CD4-positive, alpha-beta memory T cell (primary cell): ENCODE measurements around the gene CLMN. TPM values are rescaled to one million over a fixed set of nuclear protein-coding genes. Genes with fewer than 3 reads are reported as not detected.

ENCODE experiments used
- CTCF ChIA-PET: fragments of 350-600 bp; sonication (Branson Sonifier 250); formaldehyde crosslinking; loops from one replicate; lab custom pipeline; 2021; ENCODE audit warnings: inconsistent platforms; ENCODE audit not compliant: partially characterized antibody; lab: Charles Lee
- POLR2A ChIA-PET: fragments of 350-600 bp; sonication (Branson Sonifier 250); formaldehyde crosslinking; loops from one replicate; lab custom pipeline; 2021; ENCODE audit not compliant: partially characterized antibody; lab: Charles Lee
- DNase-seq, 5 donors: peaks; one replicate each; pipeline versions ENCODE4 v3.0.0 to v3.0.0-alpha.2; 2020 to 2022; ENCODE audit warnings: mixed read lengths in 1 of 5
- H3K27ac ChIP-seq: one replicate; pipeline ENCODE4 v1.7.0; 2013; ENCODE audit warnings: low read depth, low read length
- H3K27me3 ChIP-seq: 2 replicates; pipeline ENCODE4 v1.7.0; 2013; ENCODE audit warnings: mild to moderate bottlenecking, low read length, moderate library complexity; ENCODE audit not compliant: insufficient read depth
- H3K36me3 ChIP-seq: 2 replicates; pipeline ENCODE4 v1.7.0; 2013; ENCODE audit warnings: mild to moderate bottlenecking, low read length, moderate library complexity; ENCODE audit not compliant: insufficient read depth
- H3K4me1 ChIP-seq: 2 replicates; pipeline ENCODE4 v1.7.0; 2013; ENCODE audit warnings: mild to moderate bottlenecking, low read length, moderate library complexity; ENCODE audit not compliant: insufficient read depth
- H3K4me3 ChIP-seq, 2 donors: one replicate each; pipeline ENCODE4 v1.7.0; 2013; ENCODE audit warnings: low read length in 2 of 2, mild to moderate bottlenecking in 1 of 2
- H3K9me3 ChIP-seq, 2 donors: one replicate each; pipeline ENCODE4 v1.7.0; 2013; ENCODE audit warnings: low read length in 2 of 2, control low read depth in 1 of 2; ENCODE audit not compliant: control insufficient read depth in 1 of 2
- H3K27ac Mint-ChIP-seq, 7 donors: one replicate each; pipeline ENCODE4 v1.8.0; 2020 to 2021; ENCODE audit warnings: mixed read lengths in 7 of 7, mild to moderate bottlenecking in 6 of 7, inconsistent platforms in 3 of 7, moderate library complexity in 3 of 7
- H3K27me3 Mint-ChIP-seq, 2 donors: one replicate each; pipeline ENCODE4 v1.8.0; 2020 to 2021; ENCODE audit warnings: mixed read lengths in 2 of 2
- H3K36me3 Mint-ChIP-seq, 2 donors: one replicate each; pipeline ENCODE4 v1.8.0; 2020 to 2021; ENCODE audit warnings: mixed read lengths in 2 of 2, inconsistent platforms in 1 of 2, mild to moderate bottlenecking in 1 of 2
- H3K4me1 Mint-ChIP-seq, 4 donors: one replicate each; pipeline ENCODE4 v1.8.0; 2020 to 2021; ENCODE audit warnings: mixed read lengths in 4 of 4, mild to moderate bottlenecking in 1 of 4
- H3K4me3 Mint-ChIP-seq, 8 donors: one replicate each; pipeline ENCODE4 v1.8.0; 2020 to 2021; ENCODE audit warnings: mixed read lengths in 8 of 8, mild to moderate bottlenecking in 7 of 8, moderate library complexity in 6 of 8, inconsistent platforms in 3 of 8
- H3K9me3 Mint-ChIP-seq, 8 donors: one replicate each; pipeline ENCODE4 v1.8.0; 2020 to 2021; ENCODE audit warnings: mixed read lengths in 8 of 8, mild to moderate bottlenecking in 5 of 8, inconsistent platforms in 3 of 8, moderate library complexity in 1 of 8
- intact Hi-C: fragments of 100-400 bp; cut with micrococcal nuclease; formaldehyde crosslinking; loops from one replicate; pipeline ENCODE4 v1.15.1; 2023
- polyA plus RNA-seq, 2 donors: library from polyadenylated mRNA; unstranded; fragments of 300-500 nt; fragmentation: Illumina TruSeq; gene quantifications; one replicate each; pipeline ENCODE4 v1.2.3, GENCODE V29; 2021
- total RNA-seq, 2 experiments: library from RNA; stranded (reverse); gene quantifications; one replicate each; pipeline ENCODE4 v1.2.3, GENCODE V29; 2021

The CLMN gene
- total and polyA plus RNA-seq, 4 experiments from 2014 or later, result 0.22 to 0.70 (median 0.65) TPM; not detected in 1

GRCh38 chr14:95231966-95232633 lies 87.6 kb downstream of the CLMN start:
- CTCF ChIA-PET, result no interaction called here
- no peaks in the 10 kb centered on the region for H3K9me3 ChIP-seq
- no peak overlapping the region for H3K4me3 ChIP-seq
- H3K9me3 Mint-ChIP-seq, result peaks cover 0 to 3% (median 0%) of the 10 kb centered on the region in 8 donors
- no peaks in the 10 kb centered on the region for H3K36me3 Mint-ChIP-seq
- no peak for DNase-seq
- no peak overlapping the region for H3K27ac ChIP-seq
- POLR2A ChIA-PET, result no interaction called here
- H3K4me1 Mint-ChIP-seq, result no peaks in the 10 kb centered on the region
- H3K27me3 ChIP-seq, result no peaks in the 10 kb centered on the region
- H3K27me3 Mint-ChIP-seq, result peaks cover 6 to 9% of the 10 kb centered on the region in 2 donors
- H3K4me3 Mint-ChIP-seq, result no peak overlapping the region
- H3K36me3 ChIP-seq, result no peaks in the 10 kb centered on the region
- no peak overlapping the region for H3K27ac Mint-ChIP-seq
- no peaks in the 10 kb centered on the region for H3K4me1 ChIP-seq
- intact Hi-C loops, result no loop called here

- intact Hi-C loops, result no loop called here
- POLR2A ChIA-PET, result no interaction called here
- Histone ChIP-seq H3K36me3 (no peaks in the 10 kb centered on the region), H3K4me3 (no peak overlapping the region), H3K9me3 (no peaks in the 10 kb centered on the region), H3K27ac (no peak overlapping the region), H3K4me1 (no peaks in the 10 kb centered on the region), H3K27me3 (no peaks in the 10 kb centered on the region)
- no peaks in the 10 kb centered on the region for H3K4me1 Mint-ChIP-seq
- no peaks in the 10 kb centered on the region for H3K36me3 Mint-ChIP-seq
- DNase-seq, result no peak
- H3K9me3 Mint-ChIP-seq, result peaks cover 0 to 3% (median 0%) of the 10 kb centered on the region in 8 donors
- H3K4me3 Mint-ChIP-seq, result no peak overlapping the region
- H3K27me3 Mint-ChIP-seq, result peaks cover 6 to 11% of the 10 kb centered on the region in 2 donors
- H3K27ac Mint-ChIP-seq, result no peak overlapping the region
- CTCF ChIA-PET, result no interaction called here
Observed at GRCh38 chr14:95229749-95230148, 90.0 kb downstream of the CLMN start.

GRCh38 chr14:95228240-95228639 lies 91.5 kb downstream of the CLMN start:
- CTCF ChIA-PET, result no interaction called here
- no peak for DNase-seq
- no peaks in the 10 kb centered on the region for H3K4me1 Mint-ChIP-seq
- H3K4me1 ChIP-seq, result no peaks in the 10 kb centered on the region
- H3K4me3 Mint-ChIP-seq, result no peak overlapping the region
- no peaks in the 10 kb centered on the region for H3K27me3 ChIP-seq
- H3K36me3 Mint-ChIP-seq, result no peaks in the 10 kb centered on the region
- intact Hi-C loops, result no loop called here
- no peak overlapping the region for H3K27ac Mint-ChIP-seq
- POLR2A ChIA-PET, result no interaction called here
- H3K9me3 ChIP-seq, result no peaks in the 10 kb centered on the region
- H3K36me3 ChIP-seq, result no peaks in the 10 kb centered on the region
- peaks cover 0 to 1% (median 0%) of the 10 kb centered on the region in 8 donors for H3K9me3 Mint-ChIP-seq
- H3K27me3 Mint-ChIP-seq, result peaks cover 5 to 9% of the 10 kb centered on the region in 2 donors
- H3K27ac ChIP-seq, result no peak overlapping the region
- no peak overlapping the region for H3K4me3 ChIP-seq

GRCh38 chr14:95227279-95227860 lies 92.3 kb downstream of the CLMN start:
- intact Hi-C loops, result no loop called here
- ChIA-PET CTCF (no interaction called here), POLR2A (no interaction called here)
- H3K4me1 ChIP-seq, result no peaks in the 10 kb centered on the region
- no peak overlapping the region for H3K27ac ChIP-seq
- H3K27ac Mint-ChIP-seq, result no peak overlapping the region
- no peaks in the 10 kb centered on the region for H3K9me3 Mint-ChIP-seq
- no peaks in the 10 kb centered on the region for H3K4me1 Mint-ChIP-seq
- no peaks in the 10 kb centered on the region for H3K27me3 ChIP-seq
- no peaks in the 10 kb centered on the region for H3K36me3 ChIP-seq
- peaks cover 4 to 9% of the 10 kb centered on the region in 2 donors for H3K27me3 Mint-ChIP-seq
- DNase-seq, result no peak
- H3K36me3 Mint-ChIP-seq, result no peaks in the 10 kb centered on the region
- H3K9me3 ChIP-seq, result no peaks in the 10 kb centered on the region
- no peak overlapping the region for H3K4me3 ChIP-seq
- no peak overlapping the region for H3K4me3 Mint-ChIP-seq

- no peaks in the 10 kb centered on the region for H3K4me1 Mint-ChIP-seq
- Histone ChIP-seq H3K27me3 (no peaks in the 10 kb centered on the region), H3K4me1 (no peaks in the 10 kb centered on the region), H3K4me3 (no peak overlapping the region), H3K36me3 (no peaks in the 10 kb centered on the region), H3K9me3 (no peaks in the 10 kb centered on the region), H3K27ac (no peak overlapping the region)
- ChIA-PET CTCF (no interaction called here), POLR2A (no interaction called here)
- intact Hi-C loops, result no loop called here
- H3K36me3 Mint-ChIP-seq, result no peaks in the 10 kb centered on the region
- H3K27ac Mint-ChIP-seq, result no peak overlapping the region
- no peaks in the 10 kb centered on the region for H3K9me3 Mint-ChIP-seq
- peaks cover 4 to 9% of the 10 kb centered on the region in 2 donors for H3K27me3 Mint-ChIP-seq
- no peak for DNase-seq
- no peak overlapping the region for H3K4me3 Mint-ChIP-seq
Observed at GRCh38 chr14:95226801-95227200, 92.9 kb downstream of the CLMN start.

- no peak overlapping the region for H3K27ac Mint-ChIP-seq
- ChIA-PET POLR2A (no interaction called here), CTCF (no interaction called here)
- Histone ChIP-seq H3K27me3 (no peaks in the 10 kb centered on the region), H3K9me3 (no peaks in the 10 kb centered on the region), H3K4me3 (no peak overlapping the region), H3K27ac (no peak overlapping the region), H3K4me1 (no peaks in the 10 kb centered on the region), H3K36me3 (no peaks in the 10 kb centered on the region)
- no peak for DNase-seq
- intact Hi-C loops, result no loop called here
- no peaks in the 10 kb centered on the region for H3K4me1 Mint-ChIP-seq
- no peak overlapping the region for H3K4me3 Mint-ChIP-seq
- H3K27me3 Mint-ChIP-seq, result peaks cover 3 to 9% of the 10 kb centered on the region in 2 donors
- H3K36me3 Mint-ChIP-seq, result no peaks in the 10 kb centered on the region
- no peaks in the 10 kb centered on the region for H3K9me3 Mint-ChIP-seq
Observed at GRCh38 chr14:95225251-95225887, 94.3 kb downstream of the CLMN start.

- intact Hi-C loops, result no loop called here
- Histone ChIP-seq H3K27ac (no peak overlapping the region), H3K4me3 (no peak overlapping the region), H3K27me3 (no peaks in the 10 kb centered on the region), H3K4me1 (no peaks in the 10 kb centered on the region), H3K9me3 (no peaks in the 10 kb centered on the region), H3K36me3 (no peaks in the 10 kb centered on the region)
- H3K4me3 Mint-ChIP-seq, result no peak overlapping the region
- ChIA-PET CTCF (interaction anchor here (0.9 kb wide), 1 partner anchor 337 kb away, joined by 3 read pairs; no protein-coding TSS in a partner anchor), POLR2A (no interaction called here)
- peaks cover 3 to 4% of the 10 kb centered on the region in 2 donors for H3K27me3 Mint-ChIP-seq
- DNase-seq, result no peak
- H3K27ac Mint-ChIP-seq, result no peak overlapping the region
- no peaks in the 10 kb centered on the region for H3K9me3 Mint-ChIP-seq
- H3K4me1 Mint-ChIP-seq, result no peaks in the 10 kb centered on the region
- no peaks in the 10 kb centered on the region for H3K36me3 Mint-ChIP-seq
Observed at GRCh38 chr14:95222870-95223398, 96.8 kb downstream of the CLMN start.
